Activated CD4-positive, alpha-beta T cell treated with anti-CD3 and anti-CD28 coated beads for 48 hours (primary cell): ENCODE data around the gene ARHGDIB.

ENCODE experiments used
- DNase-seq: peaks from one replicate; pipeline ENCODE4 v3.0.0-alpha.2; 2020

Gene ARHGDIB

GRCh38 chr12:14923944-14924343 lies 37.5 kb downstream of the ARHGDIB start:
- DNase-seq: no peak

DNA sequence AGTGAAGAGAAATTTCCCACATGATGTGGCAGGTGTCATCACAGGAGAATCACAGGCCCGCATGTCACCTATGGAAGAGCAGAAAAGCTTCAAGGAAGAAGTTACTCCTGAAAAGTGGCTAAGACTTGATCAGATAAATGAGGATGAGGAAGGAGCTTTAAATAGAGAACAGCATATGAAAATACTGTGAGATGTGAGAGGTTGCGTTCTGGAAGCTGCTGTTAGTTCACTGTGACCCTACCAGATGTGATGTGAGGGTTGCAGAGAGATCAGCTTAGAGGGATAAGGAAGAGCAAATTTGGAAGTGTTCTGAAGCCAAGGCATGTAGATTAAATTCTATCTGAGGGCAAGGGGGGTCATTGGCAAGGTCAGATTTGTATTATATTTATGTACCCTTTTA lies 40.2 kb downstream of the ARHGDIB start:
- DNase-seq: no peak

GRCh38 chr12:14920475-14921126 lies 40.8 kb downstream of the ARHGDIB start:
- DNase-seq: no peak

GRCh38 chr12:14919455-14919854 lies 41.9 kb downstream of the ARHGDIB start:
- no peak for DNase-seq

DNA sequence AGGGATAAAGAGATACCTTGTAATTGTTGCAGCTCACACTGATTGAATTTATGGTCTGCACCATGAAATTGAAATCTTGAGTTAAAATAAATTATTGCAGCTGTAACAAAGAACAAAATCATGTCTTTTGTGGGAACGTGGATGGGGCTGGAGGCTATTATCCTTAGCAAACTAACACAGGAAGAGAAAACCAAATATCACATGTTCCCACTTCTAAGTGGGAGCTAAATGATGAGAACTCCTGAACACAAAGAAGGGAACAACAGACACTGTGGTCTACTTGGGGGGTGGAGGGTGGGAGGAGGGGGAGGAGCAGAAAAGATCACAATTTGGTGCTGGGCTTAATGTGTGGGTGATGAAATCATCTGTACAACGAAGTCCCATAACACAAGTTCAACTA lies 45.7 kb downstream of the ARHGDIB start:
- no peak for DNase-seq

DNA sequence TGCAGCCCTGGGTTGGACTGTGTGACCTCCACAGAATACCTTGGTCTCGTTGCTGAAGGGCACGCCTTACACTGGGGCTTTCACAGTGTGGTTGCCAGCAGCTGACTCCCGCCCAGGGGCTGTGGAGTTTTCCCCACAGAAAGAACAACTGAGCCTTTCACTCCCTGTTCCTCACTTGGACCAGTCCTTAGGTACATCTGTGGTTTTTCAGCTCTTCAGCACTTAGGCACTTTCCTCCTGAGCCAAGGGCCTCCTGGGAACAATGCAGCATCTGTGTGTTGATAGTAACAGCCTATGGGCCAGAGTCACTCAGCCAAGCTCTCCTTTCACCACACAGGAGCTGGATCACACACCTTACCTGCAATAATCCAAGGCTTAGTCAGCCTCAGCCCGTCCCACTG lies 48.0 kb downstream of the ARHGDIB start:
- DNase-seq: no peak

DNA sequence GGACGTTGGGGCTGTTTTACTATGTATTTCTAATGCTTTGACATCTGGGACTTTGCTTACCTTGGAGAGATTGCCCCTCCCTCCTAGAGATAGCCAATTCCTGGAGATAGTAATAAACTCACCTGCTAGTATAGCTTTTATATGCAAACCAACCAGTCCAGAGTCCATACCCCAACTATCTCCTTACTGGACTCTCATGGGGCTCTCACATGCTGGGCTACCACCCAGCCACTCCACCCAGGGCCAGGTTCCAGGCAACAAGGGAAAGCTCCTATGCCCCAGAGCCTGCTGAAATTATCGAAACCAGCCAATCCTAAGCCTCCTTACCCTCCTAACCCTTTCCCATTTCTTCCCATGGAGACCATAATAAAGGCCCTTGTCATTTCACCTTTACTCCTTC lies 50.3 kb downstream of the ARHGDIB start:
- no peak for DNase-seq

DNA sequence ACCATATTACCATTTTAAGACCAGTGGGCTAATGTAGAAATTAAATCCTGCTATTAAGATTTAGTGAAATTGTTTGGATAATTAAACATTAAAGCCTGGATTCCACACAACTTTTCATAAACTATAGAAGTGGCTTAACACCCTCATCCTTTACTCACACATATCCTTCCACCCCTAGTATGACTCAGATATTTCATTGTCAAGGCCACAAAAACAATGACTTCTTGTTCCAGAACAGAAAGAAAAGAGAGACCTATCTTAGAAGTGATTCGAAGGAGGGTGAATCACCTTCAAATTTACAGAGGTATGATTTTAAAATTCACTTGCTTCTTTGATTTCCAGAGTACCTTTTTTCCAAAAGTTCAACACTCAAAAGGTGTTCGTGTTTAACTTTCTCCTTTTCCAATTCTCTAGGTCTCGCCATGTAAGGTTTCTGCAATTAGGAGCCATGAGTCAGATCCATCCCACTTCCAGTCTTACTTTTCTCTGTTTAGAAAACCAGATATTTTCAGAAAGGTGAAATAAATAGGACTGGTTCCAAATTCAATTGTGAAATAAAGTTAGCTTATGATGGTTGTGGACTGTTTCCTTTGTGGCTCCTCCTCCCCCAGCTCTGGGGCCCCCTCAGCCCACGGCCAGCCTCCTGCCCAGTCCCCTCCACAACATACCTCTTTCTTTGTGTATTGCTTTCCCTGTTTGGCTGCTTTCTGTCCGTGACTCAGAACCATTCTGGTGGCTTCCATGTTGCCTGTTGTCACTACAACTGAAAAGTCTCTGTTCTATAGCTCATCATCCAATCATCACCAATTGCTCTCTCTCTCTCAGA lies 51.1 kb downstream of the ARHGDIB start:
- DNase-seq: peak; percentile 66

GRCh38 chr12:14907953-14908352 lies 53.4 kb downstream of the ARHGDIB start:
- no peak for DNase-seq

DNA sequence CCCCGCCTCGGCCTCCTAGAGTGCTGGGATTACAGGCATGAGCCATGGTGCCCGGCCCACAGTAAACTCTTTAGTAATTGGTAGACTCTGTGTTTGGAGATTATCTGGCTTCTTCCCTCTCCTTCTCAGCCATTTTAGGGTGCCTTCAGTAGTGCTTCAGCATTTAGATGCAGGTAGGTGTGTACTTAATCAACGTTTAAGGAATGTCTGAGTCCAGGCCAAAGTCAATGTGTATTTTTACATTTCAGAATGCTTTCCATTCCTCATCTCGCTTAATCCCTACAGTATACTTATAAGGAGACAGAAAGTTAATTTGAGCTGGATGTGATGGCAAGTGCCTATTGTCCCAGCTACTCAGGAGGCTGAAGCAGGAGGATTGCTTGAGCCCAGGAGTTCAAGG lies 55.3 kb downstream of the ARHGDIB start:
- no peak for DNase-seq

DNA sequence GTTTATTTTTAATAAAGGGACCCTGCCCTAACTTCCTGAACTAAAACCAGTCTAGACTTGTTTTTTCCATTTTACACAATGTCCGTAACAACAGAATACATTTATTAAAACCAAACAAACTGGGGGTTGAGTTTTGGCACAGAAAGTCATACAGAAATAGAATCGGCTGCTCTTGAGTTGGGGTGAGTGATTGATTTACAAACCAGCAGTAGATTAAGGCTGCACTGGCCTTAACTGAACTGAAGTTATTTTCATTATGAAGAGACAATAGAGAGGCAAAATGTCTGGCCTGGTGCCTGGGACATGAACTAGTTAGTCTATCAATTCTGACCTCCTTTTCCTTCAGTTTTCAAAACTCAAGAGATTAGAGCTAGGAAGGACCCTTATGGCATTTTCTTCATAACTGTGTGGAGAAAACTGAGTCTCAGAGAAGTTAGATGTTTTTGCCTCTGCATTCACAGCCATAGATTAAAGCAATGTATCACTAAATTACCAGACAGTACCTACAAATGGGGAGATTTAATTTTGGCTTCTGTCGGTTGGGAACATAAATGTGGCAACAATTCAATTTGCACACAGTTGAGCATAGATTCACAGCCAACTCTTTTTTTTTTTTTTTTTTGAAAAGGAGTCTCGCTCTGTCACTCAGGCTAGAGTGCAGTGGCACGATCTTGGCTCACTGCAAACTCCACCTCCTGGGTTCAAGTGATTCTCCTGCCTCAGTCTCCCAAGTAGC lies 56.0 kb downstream of the ARHGDIB start:
- no peak for DNase-seq

DNA sequence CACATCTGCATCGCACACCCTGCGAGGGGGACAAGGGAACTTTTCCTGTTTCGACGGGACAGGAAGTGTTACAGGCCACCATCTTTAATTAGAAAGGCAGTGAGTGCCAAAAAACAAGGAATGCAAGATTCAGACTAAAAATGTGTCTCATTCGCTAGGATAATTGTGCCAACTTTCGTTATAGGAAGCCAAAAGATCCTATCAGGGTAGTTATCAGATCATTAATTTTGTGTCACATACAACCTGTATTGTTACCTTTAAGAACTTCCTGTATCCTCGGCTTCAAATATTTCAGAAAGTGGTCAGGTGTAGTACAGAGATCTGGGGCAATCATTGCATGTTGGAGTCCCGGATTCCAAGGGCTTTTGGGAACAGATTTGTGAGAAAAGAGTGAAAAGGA lies 56.5 kb downstream of the ARHGDIB start:
- no peak for DNase-seq

GRCh38 chr12:14903386-14904098 lies 57.9 kb downstream of the ARHGDIB start:
- DNase-seq: no peak

GRCh38 chr12:14902465-14902864 lies 58.9 kb downstream of the ARHGDIB start:
- DNase-seq: no peak

GRCh38 chr12:14901228-14901562 lies 60.2 kb downstream of the ARHGDIB start:
- DNase-seq: no peak

DNA sequence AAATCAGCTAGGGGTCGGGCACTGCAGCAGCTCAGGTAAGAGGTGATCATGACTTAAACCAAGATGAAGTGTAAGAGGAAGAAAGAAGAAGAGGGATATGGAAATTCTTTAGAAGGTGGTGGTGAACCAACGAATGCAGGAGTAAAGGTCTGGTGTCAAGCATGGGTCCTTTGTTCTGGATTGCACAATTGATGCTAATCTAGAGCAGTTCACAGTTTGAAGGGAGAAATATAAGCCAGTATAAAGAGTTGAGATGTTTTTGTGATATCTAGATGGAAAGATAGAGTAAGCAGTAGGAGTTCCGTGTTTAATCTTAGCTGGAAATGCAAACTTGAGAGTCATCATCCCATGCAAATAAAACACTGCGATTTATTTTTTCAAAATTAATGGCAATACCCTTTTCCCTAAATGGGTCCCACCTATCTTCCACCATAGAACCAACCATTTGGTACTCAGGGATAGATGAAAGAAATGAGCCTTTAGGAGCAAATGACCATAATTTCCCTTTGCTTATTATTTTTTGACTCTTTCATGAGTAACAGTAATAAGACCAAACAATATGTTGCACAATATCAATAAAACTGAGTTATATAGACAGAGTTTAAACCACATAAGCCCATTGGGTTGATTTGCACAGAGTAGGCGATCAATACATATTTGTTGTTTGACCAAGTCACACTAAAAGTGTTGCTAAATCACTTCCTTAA lies 60.7 kb downstream of the ARHGDIB start:
- DNase-seq: no peak

GRCh38 chr12:14896521-14897169 lies 64.8 kb downstream of the ARHGDIB start:
- DNase-seq: no peak

GRCh38 chr12:14893506-14894250 lies 67.7 kb downstream of the ARHGDIB start:
- no peak for DNase-seq

- DNase-seq: no peak
Measured at GRCh38 chr12:14892726-14893505, 68.5 kb downstream of the ARHGDIB start.
